Activated CD8-positive, alpha-beta memory T cell treated with anti-CD3 and anti-CD28 coated beads, Interleukin-2, amount 50 U/mL, for 48 hours (primary cell): Measurements from ENCODE around the gene HAUS1.
"Not testable (repeated sequence)": the region's sequence is repeated elsewhere in the genome, so short reads cannot be mapped to it uniquely, and the experiment has no call there.

ENCODE experiments used
- DNase-seq: peaks from one replicate; pipeline ENCODE4 v3.0.0-alpha.2; 2020

HAUS1 gene, protein sequence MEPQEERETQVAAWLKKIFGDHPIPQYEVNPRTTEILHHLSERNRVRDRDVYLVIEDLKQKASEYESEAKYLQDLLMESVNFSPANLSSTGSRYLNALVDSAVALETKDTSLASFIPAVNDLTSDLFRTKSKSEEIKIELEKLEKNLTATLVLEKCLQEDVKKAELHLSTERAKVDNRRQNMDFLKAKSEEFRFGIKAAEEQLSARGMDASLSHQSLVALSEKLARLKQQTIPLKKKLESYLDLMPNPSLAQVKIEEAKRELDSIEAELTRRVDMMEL

DNA sequence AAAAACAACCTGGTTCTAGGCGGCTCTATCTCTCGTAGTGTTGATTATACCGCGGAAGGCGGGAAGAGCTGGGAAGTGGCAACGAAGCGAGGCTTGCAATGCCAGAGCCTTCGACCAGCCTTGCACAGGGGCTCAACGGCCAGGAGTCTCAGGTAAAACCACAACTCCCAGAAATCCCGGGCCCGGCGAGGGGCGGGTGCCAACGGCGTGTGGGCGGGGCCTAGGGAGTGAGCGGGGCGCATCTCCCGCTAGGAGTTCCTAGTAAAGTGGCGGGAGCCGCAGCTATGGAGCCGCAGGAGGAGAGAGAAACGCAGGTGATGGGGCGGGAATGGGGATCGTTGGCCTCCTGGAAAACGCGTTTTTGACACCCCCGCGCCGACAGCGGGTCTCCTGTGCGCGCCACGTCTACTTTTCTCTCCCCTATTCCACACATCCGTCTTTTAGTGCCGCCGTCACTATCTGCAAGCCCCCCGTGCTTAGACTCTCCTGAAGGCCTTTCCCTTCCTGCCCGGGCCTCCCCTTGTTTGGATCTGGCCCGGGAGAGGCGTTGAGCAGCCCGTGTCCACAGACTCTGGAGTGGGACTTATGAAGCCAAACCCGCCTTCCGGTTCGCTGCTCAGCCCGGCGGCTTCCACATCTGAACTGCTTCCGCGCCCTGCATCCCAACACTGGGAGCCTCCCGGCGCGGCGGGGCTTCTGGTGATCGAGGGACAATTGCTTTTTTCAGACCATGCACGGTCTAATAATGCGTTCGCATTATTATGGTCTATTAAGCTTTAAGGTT, at the start of gene HAUS1:
Gene HAUS1 (plus strand): TSS at position 258 of the 784 bp plus-strand sequence. CDS start 27 bp downstream, at position 285.
- peak; percentile 90 for DNase-seq

DNA sequence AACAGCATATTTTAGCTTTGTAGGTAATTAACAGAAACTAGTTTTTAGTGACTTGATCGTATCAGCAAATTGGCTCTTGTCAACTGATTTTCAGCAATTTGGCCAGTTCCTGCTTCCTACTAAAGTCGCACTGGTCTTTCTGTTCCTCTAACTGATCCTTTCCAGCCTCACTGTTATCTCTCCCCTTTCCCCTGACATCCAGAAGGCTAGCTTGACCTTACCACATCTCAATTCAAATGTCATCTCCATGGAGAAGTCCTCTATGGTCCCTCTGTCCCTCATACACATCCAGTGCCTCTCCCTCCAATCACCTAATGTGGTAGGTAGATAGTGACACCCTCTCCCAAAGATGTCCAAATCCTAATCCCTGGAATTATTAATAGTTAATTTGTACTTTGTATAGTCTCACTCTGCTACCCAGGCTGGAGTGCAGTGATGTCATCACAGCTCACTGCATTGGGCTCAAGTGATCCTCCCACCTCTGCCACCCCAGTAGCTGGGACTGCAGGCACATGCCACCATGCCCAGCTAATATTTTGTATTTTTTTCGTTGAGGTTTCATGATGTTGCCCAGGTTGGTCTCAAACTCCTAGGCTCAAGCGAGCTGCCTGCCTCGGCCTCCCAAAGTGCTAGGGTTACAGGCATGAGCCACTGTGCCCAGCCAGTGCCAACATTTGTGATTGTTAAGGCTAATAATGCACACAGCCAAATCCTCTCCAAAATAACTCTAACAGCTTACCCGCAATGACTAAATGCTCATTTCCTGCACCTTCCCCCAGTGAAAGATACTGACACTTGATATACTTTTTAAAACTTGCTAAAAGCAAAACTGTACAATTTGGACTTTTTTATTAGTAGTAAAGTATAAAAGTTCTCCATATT, 49.0 kb upstream of the HAUS1 start:
- no peak for DNase-seq

DNA sequence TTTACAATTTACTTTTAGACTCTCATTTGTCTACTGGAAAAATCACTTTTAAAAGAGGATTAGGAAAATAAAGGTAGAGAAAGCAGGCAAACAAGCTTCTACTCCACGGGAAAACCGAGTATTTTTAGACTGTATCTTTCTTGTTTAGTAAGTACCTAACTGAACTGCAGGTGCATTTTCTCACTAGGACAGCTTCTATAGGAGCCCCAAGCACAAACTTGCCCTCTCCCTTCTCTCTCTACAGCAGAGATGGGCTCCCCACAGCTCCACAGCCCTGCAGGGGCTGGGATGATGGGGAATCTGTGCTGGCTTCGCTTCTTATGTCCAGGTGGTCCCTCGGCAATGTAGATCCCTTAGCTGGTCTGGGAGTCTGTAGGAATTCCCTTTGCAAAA, 48.4 kb upstream of the HAUS1 start:
- DNase-seq, result no peak

DNA sequence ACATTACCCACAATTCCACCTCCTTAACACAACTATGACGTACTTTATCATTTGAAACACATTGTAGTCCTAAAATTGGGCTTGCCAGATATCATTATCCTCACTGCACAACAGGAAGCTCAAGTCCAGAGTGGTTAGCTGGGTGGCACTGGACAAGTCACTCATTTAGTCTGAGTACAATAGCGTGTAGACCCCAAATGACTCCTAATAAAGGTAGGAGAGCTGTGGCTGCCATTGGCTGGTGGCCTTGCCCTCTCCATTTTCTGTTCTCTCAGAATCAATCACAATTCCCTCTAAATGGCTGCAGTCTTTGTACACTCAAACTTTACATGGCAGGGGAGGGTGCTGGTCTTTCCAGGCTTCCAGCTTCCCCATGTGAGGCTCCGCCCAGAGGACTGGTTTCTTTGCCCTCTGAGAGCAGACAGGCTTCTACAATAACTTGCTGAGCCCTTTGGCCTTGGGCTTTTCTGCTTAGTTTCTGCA, 43.8 kb upstream of the HAUS1 start:
- DNase-seq, result no peak

DNA sequence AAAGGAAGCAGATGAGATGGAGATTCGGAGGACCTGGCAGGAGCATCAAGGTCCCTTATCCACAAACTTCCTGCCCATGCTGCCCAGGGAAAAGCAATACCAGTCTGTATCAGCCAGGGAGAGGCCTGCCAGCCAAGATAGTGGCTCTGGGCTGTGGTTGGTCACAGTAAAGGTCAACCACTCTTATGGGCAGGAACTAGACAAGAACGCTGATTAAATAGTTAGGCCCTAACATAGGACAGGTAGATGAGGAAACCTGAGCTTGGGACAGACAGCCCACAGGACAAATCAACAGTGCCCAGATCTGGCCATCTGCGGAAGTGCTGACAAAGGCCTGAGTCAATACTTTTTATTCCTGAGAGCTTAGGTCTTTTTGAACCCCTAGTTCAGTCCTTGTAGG, 42.8 kb upstream of the HAUS1 start:
- no peak for DNase-seq

DNA sequence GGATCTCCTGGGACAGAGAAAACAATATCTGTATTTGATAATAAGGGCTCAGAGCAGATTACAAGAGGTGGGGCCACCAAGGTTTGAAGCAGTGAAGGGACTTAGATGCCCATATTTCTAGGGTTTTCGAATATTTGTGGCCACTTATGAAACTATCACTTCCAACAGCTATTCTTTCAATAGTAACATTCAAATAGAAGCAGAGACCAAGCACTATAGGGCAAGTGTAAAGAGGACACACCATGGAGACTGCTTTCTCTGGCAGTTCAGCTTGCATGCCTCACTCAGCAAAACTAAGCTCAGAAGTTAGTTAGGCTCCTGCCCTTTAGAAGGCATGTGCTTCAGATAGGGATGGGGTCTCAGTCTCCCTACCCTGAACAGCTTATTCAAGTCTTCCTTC, 42.4 kb upstream of the HAUS1 start:
- DNase-seq, result no peak

DNA sequence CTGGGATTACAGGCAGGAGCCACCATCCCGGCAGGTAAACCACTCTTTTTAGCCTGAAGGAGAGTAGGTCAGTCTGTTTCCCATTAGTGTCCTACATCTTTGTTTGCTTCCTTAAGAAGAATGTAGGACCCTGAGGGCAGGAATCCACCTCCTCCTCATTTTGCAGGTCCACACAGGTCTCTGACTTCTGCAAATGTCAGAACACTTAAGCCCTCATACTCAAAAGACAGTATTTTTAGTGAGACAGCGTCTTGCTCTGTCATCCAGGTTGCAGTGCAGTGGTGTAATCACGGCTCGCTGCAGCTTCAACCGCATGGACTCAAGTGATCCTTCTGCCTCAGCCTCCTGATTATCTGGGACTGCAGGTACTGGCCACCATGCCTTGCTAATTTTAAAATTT, 41.4 kb upstream of the HAUS1 start:
- no peak for DNase-seq

DNA sequence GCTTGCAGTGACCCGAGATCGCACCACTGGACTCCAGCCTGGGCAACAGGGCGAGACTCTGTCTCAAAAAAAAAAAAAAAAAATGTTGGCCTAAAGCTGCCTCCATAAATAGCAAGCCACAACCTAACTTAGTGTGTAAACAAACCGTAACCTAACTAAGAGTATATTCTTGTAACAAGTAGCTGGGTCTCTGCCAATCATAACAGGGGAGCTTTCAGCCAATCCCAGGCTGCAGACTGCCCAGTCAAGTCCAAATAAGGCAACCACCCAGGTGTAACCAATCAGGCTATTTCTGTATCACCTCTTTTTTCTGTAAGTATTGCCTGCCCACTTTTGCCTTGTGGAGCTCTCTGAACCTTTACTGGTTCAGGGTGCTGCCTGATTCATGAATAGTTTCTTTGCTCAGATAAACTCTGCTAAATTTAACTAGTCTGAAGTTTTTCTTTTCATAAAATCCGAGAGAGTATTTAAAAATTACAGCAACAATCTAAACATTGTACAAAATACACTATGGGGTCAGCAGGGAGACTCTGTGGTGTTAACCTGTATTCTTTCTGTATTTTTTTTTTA, 36.7 kb upstream of the HAUS1 start:
- no peak for DNase-seq

DNA sequence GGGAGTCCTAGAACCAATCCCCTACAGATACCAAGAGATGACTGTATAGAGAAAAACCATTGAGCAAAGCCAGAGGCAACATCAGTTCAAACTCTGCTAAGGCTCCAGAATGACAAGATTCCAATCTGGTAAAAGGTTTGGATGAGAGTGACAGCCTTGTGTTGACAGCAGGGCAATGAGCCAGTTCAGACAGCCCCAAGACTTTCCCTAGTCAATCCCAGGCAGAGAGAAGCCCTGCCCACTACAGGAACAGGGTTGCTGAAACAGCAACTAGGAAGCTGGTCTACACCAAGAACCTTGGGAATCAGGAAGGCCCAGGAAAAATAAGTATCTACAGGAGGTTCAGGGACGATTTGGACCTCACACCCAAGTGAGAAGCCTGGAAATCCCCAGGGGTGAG, 35.4 kb upstream of the HAUS1 start:
- DNase-seq, result no peak

DNA sequence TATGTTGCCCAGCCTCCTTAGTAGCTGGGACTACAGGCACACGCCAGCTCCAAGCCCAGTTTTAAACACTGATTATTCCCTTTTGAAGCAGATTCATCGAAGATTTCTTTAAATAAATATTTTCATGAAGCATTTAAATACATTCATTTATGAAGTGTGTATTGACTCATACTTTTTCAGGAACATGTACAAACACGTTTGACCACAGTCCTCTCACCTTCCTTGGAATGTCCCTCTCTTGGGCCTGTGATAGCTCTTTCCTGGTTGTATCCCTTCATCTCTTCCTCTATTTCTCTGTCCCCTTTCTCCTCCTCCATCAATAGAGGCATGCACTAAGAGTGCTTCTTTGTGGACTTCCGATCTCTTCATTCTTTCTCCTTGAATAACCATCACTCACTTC, 34.7 kb upstream of the HAUS1 start:
- DNase-seq, result no peak

DNA sequence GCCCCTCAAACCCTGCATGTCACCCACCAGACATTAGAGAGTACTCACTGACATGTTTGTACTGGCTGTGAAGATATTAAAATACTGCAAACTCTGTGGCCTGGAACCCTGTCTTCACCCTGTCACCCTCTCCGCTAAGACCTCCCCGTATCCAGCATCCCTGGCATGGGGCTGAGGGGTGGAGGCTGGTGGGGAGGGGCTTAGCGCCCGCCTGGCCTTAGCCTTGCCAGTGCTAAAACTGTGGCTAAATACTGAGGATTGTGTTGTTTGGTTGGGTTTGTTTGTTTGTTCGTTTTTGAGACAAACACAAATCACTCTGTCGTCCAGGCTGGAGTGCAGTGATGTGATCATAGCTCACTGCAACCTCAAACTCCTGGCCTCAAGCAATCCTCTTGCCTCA, 34.0 kb upstream of the HAUS1 start:
- no peak for DNase-seq

DNA sequence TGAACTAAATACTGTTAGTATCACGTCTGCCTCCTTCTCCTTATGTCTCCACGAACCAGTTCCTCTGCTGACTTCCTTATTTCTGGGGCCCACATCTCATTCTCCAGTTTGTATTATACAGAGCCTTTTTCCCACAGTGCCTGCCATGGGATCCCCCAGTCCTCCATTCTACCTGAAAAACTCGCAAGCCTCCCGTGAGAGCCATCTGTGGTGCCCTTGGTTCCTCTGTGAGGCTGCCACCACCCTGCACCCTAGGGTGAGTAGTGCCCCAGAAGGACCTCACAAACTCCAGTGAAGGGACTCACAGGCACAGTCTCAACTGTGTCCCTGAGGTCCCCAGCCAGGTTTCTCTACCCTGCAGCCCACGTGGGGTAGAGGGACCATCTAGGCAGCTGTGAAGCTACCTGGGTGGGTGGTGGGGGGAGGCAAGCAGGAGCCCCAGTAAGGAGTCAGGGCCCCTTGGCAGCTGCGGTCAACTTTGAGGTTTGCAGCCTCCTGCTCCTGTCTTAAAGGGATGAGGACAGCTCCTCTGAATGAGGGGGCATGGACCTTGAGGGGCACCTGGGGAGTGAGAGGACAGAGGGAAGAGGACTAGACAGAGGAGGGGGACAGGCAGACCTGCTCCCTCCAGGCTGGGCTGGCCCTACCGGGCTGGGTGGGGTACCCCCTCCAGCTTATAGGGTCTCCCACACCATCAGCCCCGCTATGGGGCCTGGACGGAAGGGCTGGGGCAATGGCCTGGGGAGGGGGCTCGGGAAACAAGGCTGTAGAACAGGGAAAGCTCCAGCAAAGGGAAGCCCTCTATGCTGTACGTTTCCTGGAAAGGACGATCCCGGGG, 33.2 kb upstream of the HAUS1 start:
- DNase-seq, result peak; percentile 67

DNA sequence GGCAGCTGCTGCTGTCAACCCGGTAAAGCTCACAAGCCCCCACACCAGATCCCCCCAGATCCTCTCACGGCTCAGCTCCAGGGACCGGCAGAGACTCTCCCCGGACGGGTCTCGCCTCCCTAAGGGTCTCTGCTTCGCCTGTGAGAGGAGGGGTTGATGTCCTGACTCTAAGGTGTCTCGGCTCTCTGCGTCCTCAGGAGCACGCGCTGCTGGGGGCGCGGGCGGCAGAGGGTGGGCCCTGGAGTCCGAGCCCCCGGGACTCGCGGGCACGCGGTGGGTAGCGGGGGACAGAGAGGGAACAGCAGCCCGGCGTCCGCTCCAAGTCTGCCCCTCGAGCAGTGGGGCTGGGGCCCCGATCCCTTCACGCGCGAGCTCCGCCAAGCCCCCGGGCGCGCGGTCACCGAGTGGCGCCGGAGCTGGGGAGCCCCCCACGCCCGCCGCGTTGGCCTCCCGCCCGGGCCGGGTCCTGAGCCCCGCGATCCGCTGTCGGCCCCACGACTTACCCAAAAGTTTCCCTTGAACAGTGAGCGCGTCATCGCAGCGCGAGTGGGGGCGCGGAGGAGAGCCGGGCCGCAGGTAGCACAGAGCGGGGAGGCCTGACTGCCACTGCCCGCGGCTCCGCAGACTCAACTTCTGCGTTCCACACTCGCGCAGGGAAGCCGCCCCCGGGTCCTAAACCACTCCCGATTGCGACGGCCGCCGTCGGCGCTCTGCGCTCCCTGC, 32.4 kb upstream of the HAUS1 start, which contains the start of gene PSTPIP2:
Gene PSTPIP2 (minus strand): TSS at position 608 of the 723 bp plus-strand sequence. CDS start 72 bp downstream, at position 536.
- peak; percentile 83 for DNase-seq

DNA sequence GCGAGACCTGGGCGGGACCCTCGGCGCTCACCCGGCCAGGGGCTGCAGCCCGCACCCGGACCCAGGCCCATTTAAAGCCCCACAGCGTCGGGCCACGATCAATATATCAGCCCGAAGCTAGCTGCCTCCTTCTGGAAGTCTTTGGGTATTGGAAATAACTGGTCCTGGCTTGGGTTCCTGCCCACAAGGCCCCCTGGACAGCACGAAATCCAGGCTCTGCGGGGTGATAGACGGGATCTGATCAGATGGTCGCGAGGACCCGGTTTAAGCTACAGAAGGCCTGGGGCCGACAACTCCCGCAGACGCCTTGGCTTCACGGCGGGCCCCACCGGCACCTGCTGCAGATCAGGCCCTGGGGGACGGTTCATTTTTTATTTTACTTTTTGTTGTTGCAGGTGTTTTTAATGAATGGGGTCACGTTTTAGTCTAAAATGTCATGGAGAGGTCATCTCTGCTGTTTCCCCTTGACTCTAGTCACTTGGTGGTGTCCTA, 31.8 kb upstream of the HAUS1 start:
- DNase-seq, result no peak

DNA sequence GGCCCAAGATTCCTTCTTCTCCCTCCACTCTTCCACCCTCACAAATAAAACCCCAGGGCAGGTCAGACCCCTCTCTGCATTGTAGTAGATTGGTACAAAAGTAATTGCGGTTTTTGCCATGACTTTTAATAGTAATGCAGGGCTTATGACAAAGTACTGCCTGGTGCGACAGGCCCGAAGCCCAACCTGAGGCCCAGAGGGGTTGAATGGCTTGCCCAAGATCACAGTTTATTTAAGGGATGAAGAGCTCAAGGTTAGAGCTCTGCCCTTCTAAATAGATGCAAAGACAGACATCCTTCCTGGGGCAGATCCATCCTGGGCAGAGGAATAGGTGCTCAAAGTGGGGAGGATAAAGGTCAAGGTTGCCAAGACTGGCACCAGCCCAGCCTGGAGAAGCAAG, 31.2 kb upstream of the HAUS1 start:
- DNase-seq, result no peak

DNA sequence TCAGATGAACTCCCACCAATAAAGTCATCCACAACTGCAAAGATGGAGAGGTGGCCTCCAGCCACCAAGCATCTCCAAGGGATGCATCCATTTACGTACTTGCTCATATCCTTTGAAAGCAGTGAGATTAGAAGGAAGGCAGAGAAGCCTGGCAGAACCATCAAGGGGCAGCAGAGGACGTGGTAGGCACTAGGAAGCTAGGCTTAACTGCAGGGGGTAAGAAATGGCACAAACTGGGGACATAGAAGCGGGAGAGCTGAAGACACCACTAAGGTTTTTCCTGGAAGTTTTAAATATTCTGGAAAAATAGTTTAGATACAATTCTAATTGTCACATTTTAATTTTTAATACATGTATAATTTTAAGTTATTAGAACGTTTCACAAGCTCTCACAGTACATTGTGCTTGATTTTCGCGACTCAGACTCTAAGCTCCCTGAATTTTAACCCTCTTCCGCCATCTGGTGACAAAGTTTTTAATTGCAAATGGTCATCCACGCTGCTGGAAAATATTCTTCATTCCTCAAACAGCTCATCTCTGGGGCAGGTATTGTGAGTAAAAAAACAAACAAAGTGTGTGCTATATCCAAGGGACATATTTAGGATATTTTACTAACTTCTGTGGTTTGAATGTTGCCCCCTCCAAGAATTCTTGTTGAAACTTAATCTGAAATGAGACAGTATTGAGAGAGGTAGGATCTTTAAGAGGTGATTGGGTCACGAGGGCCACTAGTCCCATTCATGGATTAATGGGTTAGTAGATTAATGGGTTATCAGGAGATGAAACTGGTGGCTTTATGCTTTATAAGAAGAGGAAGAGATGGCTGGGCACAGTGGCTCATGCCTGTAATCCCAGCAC, 30.5 kb upstream of the HAUS1 start:
- DNase-seq, result no peak

DNA sequence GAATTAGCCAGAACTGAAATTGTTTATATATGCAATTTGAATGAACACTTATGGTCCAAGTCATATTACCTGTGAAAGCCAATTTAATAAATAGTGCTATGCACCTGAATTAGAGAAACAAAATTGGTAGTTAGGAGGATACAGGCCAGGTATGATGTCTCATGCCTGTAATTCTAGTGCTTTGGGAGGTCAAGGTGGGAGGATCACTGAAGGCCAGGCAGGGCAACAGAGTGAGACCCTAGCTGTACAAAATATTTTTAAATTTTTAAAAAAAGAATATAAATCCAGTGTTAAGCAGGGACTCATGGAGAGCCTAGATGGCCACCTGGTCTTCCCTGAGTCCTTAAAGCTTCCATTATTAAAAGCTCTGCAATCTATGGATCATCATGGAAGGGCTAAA, 24.8 kb upstream of the HAUS1 start:
- DNase-seq, result no peak

DNA sequence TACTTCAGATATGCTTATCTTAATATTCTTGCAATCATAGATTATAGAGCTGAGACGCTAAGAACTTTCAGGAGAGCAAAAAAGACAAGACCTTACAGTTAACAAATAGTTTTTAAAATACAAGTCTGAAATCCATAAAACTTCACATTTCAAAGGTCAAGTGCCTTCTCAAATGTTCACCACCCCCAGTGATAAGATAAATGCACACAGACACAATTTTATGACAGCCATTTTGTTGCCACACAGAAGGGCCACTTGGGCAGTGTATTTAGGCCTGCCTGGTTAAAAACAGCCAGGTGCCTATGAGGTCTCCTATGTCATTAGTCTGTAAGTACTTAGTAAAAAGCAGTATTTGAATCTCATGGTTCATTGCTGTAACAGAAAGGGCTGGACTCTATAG, 24.0 kb upstream of the HAUS1 start:
- peak; percentile 3 for DNase-seq

DNA sequence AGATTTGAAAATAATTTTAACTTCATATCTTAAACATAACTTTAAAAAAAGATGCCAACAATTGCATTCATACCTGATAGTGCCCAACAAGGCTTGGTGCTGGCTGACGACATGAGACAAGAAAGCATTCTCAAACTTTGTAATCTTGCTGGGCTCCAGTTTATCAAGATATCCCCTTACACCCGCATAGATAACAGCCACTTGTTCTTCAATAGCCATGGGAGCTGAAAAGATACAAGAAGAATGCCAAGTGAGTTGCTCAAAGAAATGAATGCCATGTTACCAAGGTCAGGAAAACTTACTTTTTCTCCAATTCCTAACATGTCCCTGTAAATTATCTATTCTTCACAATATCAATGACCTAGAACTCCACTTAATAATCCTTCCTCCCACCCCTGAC, 19.8 kb upstream of the HAUS1 start:
- DNase-seq, result no peak

DNA sequence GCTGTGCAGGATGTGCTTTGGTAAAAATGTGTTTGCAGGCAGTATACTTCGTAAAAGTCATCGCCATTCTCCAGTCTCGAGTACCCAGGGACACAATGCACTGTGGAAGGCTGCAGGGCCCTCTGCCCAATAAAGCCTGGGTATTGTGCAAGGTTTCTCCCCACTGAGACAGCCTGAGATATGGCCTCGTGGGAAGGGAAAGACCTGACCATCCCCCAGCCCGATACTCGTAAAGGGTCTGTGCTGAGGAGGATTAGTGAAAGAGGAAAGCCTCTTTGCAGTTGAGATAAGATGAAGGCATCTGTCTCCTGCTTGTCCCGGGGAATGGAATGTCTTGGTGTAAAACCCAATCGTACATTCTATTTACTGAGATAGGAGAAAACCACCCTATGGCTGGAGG, 15.7 kb upstream of the HAUS1 start:
- DNase-seq, result not testable (repeated sequence)
